Loucy (cell line): ENCODE results near the gene SLC25A30.

Experiments
- H2AFZ ChIP-seq: fragments of 200-600 bp; sonication (generic); 2 replicates; pipeline ENCODE4 v1.6.0; 2016; ENCODE audit warnings: antibody characterized with exemption, mild to moderate bottlenecking, low read length, moderate library complexity
- H3F3A ChIP-seq: fragments of 200-600 bp; 2 replicates; pipeline ENCODE4 v1.6.0; 2016; ENCODE audit warnings: antibody characterized with exemption, low read depth, mild to moderate bottlenecking
- H3K27me3 ChIP-seq: fragments of 200-600 bp; sonication (generic); 2 replicates; pipeline ENCODE4 v1.6.1; 2014; ENCODE audit warnings: low read length, mild to moderate bottlenecking; ENCODE audit not compliant: insufficient read depth, poor library complexity, severe bottlenecking
- H3K36me3 ChIP-seq: fragments of 200-600 bp; sonication (generic); 2 replicates; pipeline ENCODE4 v1.6.1; 2016; ENCODE audit warnings: low read length; ENCODE audit not compliant: insufficient read depth
- H3K4me1 ChIP-seq: fragments of 200-600 bp; sonication (generic); 2 replicates; pipeline ENCODE4 v1.5.1; 2014; ENCODE audit warnings: low read length, mild to moderate bottlenecking; ENCODE audit not compliant: insufficient read depth, poor library complexity, severe bottlenecking
- H3K4me2 ChIP-seq: fragments of 200-600 bp; sonication (generic); 2 replicates; pipeline ENCODE4 v1.6.0; 2014; ENCODE audit warnings: antibody characterized with exemption, low read length, low read depth, mild to moderate bottlenecking; ENCODE audit not compliant: poor library complexity, severe bottlenecking
- H3K4me3 ChIP-seq: fragments of 200-600 bp; sonication (generic); 2 replicates; pipeline ENCODE4 v1.5.1; 2014; ENCODE audit warnings: low read length, mild to moderate bottlenecking, mixed read lengths; ENCODE audit not compliant: poor library complexity, severe bottlenecking
- H3K79me2 ChIP-seq: fragments of 200-600 bp; sonication (generic); 2 replicates; pipeline ENCODE4 v1.6.1; 2014; ENCODE audit warnings: low read length; ENCODE audit not compliant: insufficient read depth
- H3K9ac ChIP-seq: fragments of 200-600 bp; sonication (generic); 2 replicates; pipeline ENCODE4 v1.6.0; 2014; ENCODE audit warnings: mild to moderate bottlenecking, low read depth, low read length, moderate library complexity; ENCODE audit not compliant: poor library complexity, severe bottlenecking
- H3K9me2 ChIP-seq: fragments of 200-600 bp; sonication (generic); replicated peaks from 2 replicates; pipeline ENCODE4 v1.6.1; 2016; ENCODE audit warnings: low read depth, low read length, mixed read lengths
- H3K9me3 ChIP-seq: fragments of 200-600 bp; sonication (generic); 2 replicates; pipeline ENCODE4 v1.6.1; 2014; ENCODE audit warnings: mild to moderate bottlenecking, antibody characterized with exemption, low read length, low read depth; ENCODE audit not compliant: insufficient read depth
- H4K20me1 ChIP-seq: fragments of 200-600 bp; sonication (generic); 2 replicates; pipeline ENCODE4 v1.6.0; 2014; ENCODE audit warnings: antibody characterized with exemption, low read length, mild to moderate bottlenecking; ENCODE audit not compliant: insufficient read depth, poor library complexity, severe bottlenecking
- EZH2phosphoT487 ChIP-seq: fragments of 200-600 bp; IDR thresholded peaks from 2 replicates; pipeline ENCODE4 v1.6.1; 2018; ENCODE audit warnings: antibody characterized with exemption, mild to moderate bottlenecking, moderate library complexity, borderline replicate concordance
- TF ChIP-seq, protein P1 (sequence below): fragments of 200-600 bp; sonication (generic); conservative IDR thresholded peaks from 2 replicates; pipeline ENCODE4 v1.5.1; 2014; ENCODE audit warnings: mild to moderate bottlenecking, antibody characterized with exemption, low read length

Gene SLC25A30

DNA sequence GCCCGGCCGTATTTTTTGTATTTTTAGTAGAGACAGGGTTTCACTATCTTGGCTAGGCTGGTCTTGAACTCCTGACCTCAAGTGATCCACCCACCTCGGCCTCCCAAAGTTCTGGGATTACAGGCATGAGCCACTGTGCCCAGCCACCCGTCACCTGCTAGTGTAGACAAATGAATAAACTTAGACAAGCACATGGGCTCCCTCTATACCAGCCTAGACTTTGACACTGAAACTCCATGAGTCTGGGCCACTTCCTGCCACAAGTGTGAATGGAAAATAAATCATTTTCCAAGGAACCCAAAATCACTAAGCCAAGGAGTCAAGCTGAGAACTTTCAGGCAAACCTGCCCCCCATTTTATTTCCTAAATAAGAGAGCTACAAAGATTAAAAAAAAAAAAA, 50.2 kb downstream of the SLC25A30 start:
- Histone ChIP-seq H3K4me3 (no peak overlapping the region), H2AFZ (no peak overlapping the region), H3K79me2 (no peaks in the 10 kb centered on the region), H3K9ac (no peak overlapping the region), H3K27me3 (no peaks in the 10 kb centered on the region), H3K4me2 (no peak overlapping the region), H3K9me3 (peaks cover 8% of the 10 kb centered on the region; the same call in 1 of the 2 replicates), H3F3A (no peaks in the 10 kb centered on the region), H3K36me3 (no peaks in the 10 kb centered on the region), H4K20me1 (no peaks in the 10 kb centered on the region), H3K4me1 (peaks cover 3% of the 10 kb centered on the region), H3K9me2 (no peaks in the 10 kb centered on the region)
- TF ChIP-seq EZH2phosphoT487 = no peak
- TF ChIP-seq, protein P1, sequence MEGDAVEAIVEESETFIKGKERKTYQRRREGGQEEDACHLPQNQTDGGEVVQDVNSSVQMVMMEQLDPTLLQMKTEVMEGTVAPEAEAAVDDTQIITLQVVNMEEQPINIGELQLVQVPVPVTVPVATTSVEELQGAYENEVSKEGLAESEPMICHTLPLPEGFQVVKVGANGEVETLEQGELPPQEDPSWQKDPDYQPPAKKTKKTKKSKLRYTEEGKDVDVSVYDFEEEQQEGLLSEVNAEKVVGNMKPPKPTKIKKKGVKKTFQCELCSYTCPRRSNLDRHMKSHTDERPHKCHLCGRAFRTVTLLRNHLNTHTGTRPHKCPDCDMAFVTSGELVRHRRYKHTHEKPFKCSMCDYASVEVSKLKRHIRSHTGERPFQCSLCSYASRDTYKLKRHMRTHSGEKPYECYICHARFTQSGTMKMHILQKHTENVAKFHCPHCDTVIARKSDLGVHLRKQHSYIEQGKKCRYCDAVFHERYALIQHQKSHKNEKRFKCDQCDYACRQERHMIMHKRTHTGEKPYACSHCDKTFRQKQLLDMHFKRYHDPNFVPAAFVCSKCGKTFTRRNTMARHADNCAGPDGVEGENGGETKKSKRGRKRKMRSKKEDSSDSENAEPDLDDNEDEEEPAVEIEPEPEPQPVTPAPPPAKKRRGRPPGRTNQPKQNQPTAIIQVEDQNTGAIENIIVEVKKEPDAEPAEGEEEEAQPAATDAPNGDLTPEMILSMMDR = no peak

DNA sequence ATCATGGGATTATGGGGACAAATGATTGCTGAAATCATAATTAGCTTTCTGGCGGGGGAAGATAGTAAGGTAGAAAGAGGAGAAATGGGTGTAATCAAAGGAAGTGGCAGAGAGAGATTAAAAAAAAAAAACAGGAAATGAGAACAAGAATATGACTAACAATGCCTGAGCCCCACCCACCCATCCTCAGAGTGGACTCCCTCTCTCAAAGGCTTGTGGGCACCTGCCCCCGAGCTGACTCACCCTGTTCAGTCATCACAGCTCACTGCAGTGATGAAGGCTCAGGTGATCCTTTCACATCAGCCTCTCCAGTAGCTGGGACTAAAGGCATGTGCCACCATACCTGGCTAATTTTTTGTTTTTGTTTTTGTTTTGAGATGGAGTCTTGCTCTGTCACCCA, 50.8 kb downstream of the SLC25A30 start:
- no peaks in the 10 kb centered on the region for H3K9me2 ChIP-seq
- H3K27me3 ChIP-seq = no peaks in the 10 kb centered on the region
- no peaks in the 10 kb centered on the region for H4K20me1 ChIP-seq
- TF ChIP-seq, protein P1 = no peak
- TF ChIP-seq EZH2phosphoT487 = no peak
- no peak overlapping the region for H3K4me2 ChIP-seq
- peaks cover 8% of the 10 kb centered on the region; the same call in 1 of the 2 replicates for H3K9me3 ChIP-seq
- H3K4me3 ChIP-seq = no peak overlapping the region
- H3K4me1 ChIP-seq = peaks cover 3% of the 10 kb centered on the region
- no peaks in the 10 kb centered on the region for H3F3A ChIP-seq
- no peaks in the 10 kb centered on the region for H3K36me3 ChIP-seq
- no peaks in the 10 kb centered on the region for H3K79me2 ChIP-seq
- no peak overlapping the region for H2AFZ ChIP-seq
- no peak overlapping the region for H3K9ac ChIP-seq

DNA sequence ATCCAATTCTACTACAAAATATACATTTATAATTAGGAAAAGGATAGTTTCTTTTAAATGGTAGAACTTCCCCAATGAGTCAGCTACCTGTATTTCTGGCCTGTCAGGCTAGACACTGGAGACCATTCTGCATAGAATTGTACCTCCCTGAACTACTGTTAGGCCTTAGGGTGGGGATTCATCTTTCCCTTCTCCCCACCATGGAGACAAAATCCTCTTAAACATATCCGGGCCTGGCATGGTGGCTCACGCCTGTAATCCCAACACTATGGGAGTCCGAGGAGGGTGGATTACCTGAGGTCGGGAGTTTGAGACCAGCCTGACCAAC, 52.7 kb downstream of the SLC25A30 start:
- H2AFZ ChIP-seq = no peak overlapping the region
- no peak overlapping the region for H3K4me2 ChIP-seq
- H3K27me3 ChIP-seq = no peaks in the 10 kb centered on the region
- peaks cover 3% of the 10 kb centered on the region for H3K4me1 ChIP-seq
- no peak overlapping the region for H3K9ac ChIP-seq
- no peaks in the 10 kb centered on the region for H3F3A ChIP-seq
- H3K9me2 ChIP-seq = no peaks in the 10 kb centered on the region
- TF ChIP-seq, protein P1 = no peak
- TF ChIP-seq EZH2phosphoT487 = no peak
- no peaks in the 10 kb centered on the region for H3K36me3 ChIP-seq
- no peaks in the 10 kb centered on the region for H4K20me1 ChIP-seq
- H3K4me3 ChIP-seq = no peak overlapping the region
- no peaks in the 10 kb centered on the region for H3K79me2 ChIP-seq
- H3K9me3 ChIP-seq = peaks cover 8% of the 10 kb centered on the region; the same call in 1 of the 2 replicates
